HG02798 (cell line): ENCODE measurements around the gene MYCBPAP.

Experiments used
- ATAC-seq: cut with Tn5 transposase; IDR thresholded peaks from one replicate; pipeline ENCODE4 v1.9.1; 2021; ENCODE audit warnings: mild to moderate bottlenecking; ENCODE audit not compliant: unreplicated experiment, poor library complexity

MYCBPAP gene

GRCh38 chr17:50514388-50514787 is 6.1 kb downstream of the MYCBPAP start:
- no peak for ATAC-seq

- ATAC-seq = no peak
These were observed 6.9 kb downstream of the MYCBPAP start for GRCh38 chr17:50514936-50515702.

GRCh38 chr17:50517011-50517410 is 8.8 kb downstream of the MYCBPAP start:
- ATAC-seq = no peak

- no peak for ATAC-seq
These were observed 9.5 kb downstream of the MYCBPAP start for GRCh38 chr17:50517504-50518383.

GRCh38 chr17:50518384-50519023 is 10.3 kb downstream of the MYCBPAP start:
- no peak for ATAC-seq

- no peak for ATAC-seq
These were observed 11.0 kb downstream of the MYCBPAP start for GRCh38 chr17:50519141-50519834.

- no peak for ATAC-seq
These were observed 12.2 kb downstream of the MYCBPAP start for GRCh38 chr17:50520483-50520882.

GRCh38 chr17:50521514-50521913 is 13.3 kb downstream of the MYCBPAP start:
- ATAC-seq = no peak

GRCh38 chr17:50522766-50523165 is 14.5 kb downstream of the MYCBPAP start:
- ATAC-seq = no peak

- ATAC-seq = no peak
These were observed 15.0 kb downstream of the MYCBPAP start for GRCh38 chr17:50523208-50523607.

GRCh38 chr17:50524838-50525237 is 16.6 kb downstream of the MYCBPAP start:
- no peak for ATAC-seq

- ATAC-seq = no peak
These were observed 19.0 kb downstream of the MYCBPAP start for GRCh38 chr17:50527155-50527762.

GRCh38 chr17:50527949-50528474 is 19.8 kb downstream of the MYCBPAP start:
- ATAC-seq = no peak

- ATAC-seq = no peak
These were observed 21.6 kb downstream of the MYCBPAP start for GRCh38 chr17:50529849-50530248.

- ATAC-seq = no peak
These were observed 23.3 kb downstream of the MYCBPAP start for GRCh38 chr17:50531428-50532025.

GRCh38 chr17:50532452-50533024 is 24.3 kb downstream of the MYCBPAP start, which contains the start of gene EPN3:
Gene EPN3, plus strand, starts transcription at chr17:50532735. Its CDS starts 3,822 bp downstream, at chr17:50536557.
- ATAC-seq = no peak

- ATAC-seq = no peak
These were observed 24.9 kb downstream of the MYCBPAP start for GRCh38 chr17:50533185-50533584.

GRCh38 chr17:50533720-50534148 is 25.5 kb downstream of the MYCBPAP start:
- ATAC-seq = no peak
